KMS-11 (cell line): ENCODE data around the gene BCS1L.

Experiments
- H2AFZ ChIP-seq: fragments of 200-600 bp; sonication (generic); 2 replicates; pipeline ENCODE4 v1.6.1; 2016; ENCODE audit warnings: antibody characterized with exemption, mixed run types, low read depth
- H3K27ac ChIP-seq: fragments of 200-600 bp; sonication (generic); 2 replicates; pipeline ENCODE4 v1.6.1; 2016; ENCODE audit warnings: mild to moderate bottlenecking, mixed run types
- H3K27me3 ChIP-seq: fragments of 200-600 bp; sonication (generic); 2 replicates; pipeline ENCODE4 v1.6.1; 2017; ENCODE audit warnings: mild to moderate bottlenecking, low read depth, mixed run types, moderate library complexity; ENCODE audit not compliant: insufficient read depth
- H3K36me3 ChIP-seq: fragments of 200-600 bp; sonication (generic); 2 replicates; pipeline ENCODE4 v1.6.1; 2017; ENCODE audit warnings: mild to moderate bottlenecking, mixed run types; ENCODE audit not compliant: insufficient read depth
- H3K4me1 ChIP-seq: fragments of 200-600 bp; sonication (generic); 2 replicates; pipeline ENCODE4 v1.6.1; 2016; ENCODE audit warnings: mild to moderate bottlenecking, low read depth, mixed run types; ENCODE audit not compliant: poor library complexity, severe bottlenecking
- H3K4me2 ChIP-seq: fragments of 200-600 bp; sonication (generic); 2 replicates; pipeline ENCODE4 v1.7.0; 2016; ENCODE audit warnings: mild to moderate bottlenecking, mixed run types
- H3K4me3 ChIP-seq: fragments of 200-600 bp; sonication (generic); IDR thresholded peaks from 2 replicates; pipeline ENCODE4 v1.6.1; 2017; ENCODE audit warnings: low read depth, low read length, mixed read lengths; ENCODE audit not compliant: insufficient read depth
- H3K79me2 ChIP-seq: fragments of 200-600 bp; sonication (generic); 2 replicates; pipeline ENCODE4 v1.6.1; 2016; ENCODE audit warnings: low read depth, mixed run types; ENCODE audit not compliant: insufficient read depth
- H3K9ac ChIP-seq: fragments of 200-600 bp; sonication (generic); 2 replicates; pipeline ENCODE4 v1.6.1; 2016; ENCODE audit warnings: mild to moderate bottlenecking, mixed run types
- H4K20me1 ChIP-seq: fragments of 200-600 bp; sonication (generic); 2 replicates; pipeline ENCODE4 v1.6.1; 2016; ENCODE audit warnings: mild to moderate bottlenecking, mixed run types; ENCODE audit not compliant: insufficient read depth
- CTCF ChIP-seq: fragments of 200-600 bp; sonication (generic); conservative IDR thresholded peaks from 2 replicates; pipeline ENCODE4 v1.6.1; 2017; ENCODE audit warnings: low read depth, mild to moderate bottlenecking, antibody characterized with exemption, low read length, moderate library complexity, mixed read lengths

The BCS1L gene

GRCh38 chr2:218631837-218632236 is 27.6 kb upstream of the BCS1L start:
- TF ChIP-seq CTCF, result no peak
- Histone ChIP-seq H3K27me3 (no peaks in the 10 kb centered on the region), H3K4me2 (no peak overlapping the region), H3K27ac (no peak overlapping the region), H3K4me1 (no peaks in the 10 kb centered on the region), H2AFZ (no peak overlapping the region), H3K9ac (no peak overlapping the region), H3K4me3 (no peak overlapping the region), H4K20me1 (no peaks in the 10 kb centered on the region), H3K79me2 (no peaks in the 10 kb centered on the region), H3K36me3 (no peaks in the 10 kb centered on the region)

GRCh38 chr2:218635719-218636118 is 23.8 kb upstream of the BCS1L start:
- Histone ChIP-seq H3K9ac (no peak overlapping the region), H3K36me3 (peaks cover 4% of the 10 kb centered on the region; the same call in 1 of the 2 replicates)

GRCh38 chr2:218638372-218638771 is 21.1 kb upstream of the BCS1L start:
- H3K4me2 ChIP-seq, result no peak overlapping the region
- no peak overlapping the region for H3K4me3 ChIP-seq
- H3K4me1 ChIP-seq, result no peaks in the 10 kb centered on the region
- peaks cover 8% of the 10 kb centered on the region; the same call in 1 of the 2 replicates for H3K36me3 ChIP-seq
- H4K20me1 ChIP-seq, result no peaks in the 10 kb centered on the region
- no peak overlapping the region for H2AFZ ChIP-seq
- no peak overlapping the region for H3K27ac ChIP-seq
- no peaks in the 10 kb centered on the region for H3K27me3 ChIP-seq
- no peaks in the 10 kb centered on the region for H3K79me2 ChIP-seq
- TF ChIP-seq CTCF, result no peak
- no peak overlapping the region for H3K9ac ChIP-seq

More at GRCh38 chr2:218635719-218636118, 23.8 kb upstream of the BCS1L start:
- TF ChIP-seq CTCF, result no peak
- no peak overlapping the region for H3K4me2 ChIP-seq
- no peaks in the 10 kb centered on the region for H3K27me3 ChIP-seq
- no peaks in the 10 kb centered on the region for H4K20me1 ChIP-seq
- H3K79me2 ChIP-seq, result no peaks in the 10 kb centered on the region
- no peak overlapping the region for H3K27ac ChIP-seq
- H3K4me3 ChIP-seq, result no peak overlapping the region
- H3K4me1 ChIP-seq, result no peaks in the 10 kb centered on the region
- no peak overlapping the region for H2AFZ ChIP-seq

- Histone ChIP-seq H3K9ac (no peak overlapping the region), H3K4me2 (no peak overlapping the region), H3K27me3 (no peaks in the 10 kb centered on the region), H3K27ac (no peak overlapping the region), H3K4me1 (no peaks in the 10 kb centered on the region), H2AFZ (no peak overlapping the region), H3K36me3 (peaks cover 8% of the 10 kb centered on the region; the same call in 1 of the 2 replicates), H3K79me2 (no peaks in the 10 kb centered on the region), H4K20me1 (no peaks in the 10 kb centered on the region), H3K4me3 (no peak overlapping the region)
- TF ChIP-seq CTCF, result no peak
These were observed 17.3 kb upstream of the BCS1L start for GRCh38 chr2:218642121-218642656.
